Endothelial cell of umbilical vein (primary cell): ENCODE data around the gene ELP4.

ENCODE experiments used
- CTCF ChIP-seq, 2 donors: IDR thresholded peaks; 1 replicate in 1 of 2; 2 replicates in 1 of 2; pipeline ENCODE4 v1.5.1; 2011; ENCODE audit warnings: low read length in 2 of 2, mild to moderate bottlenecking in 2 of 2, moderate library complexity in 2 of 2, control low read depth in 1 of 2, inconsistent platforms in 1 of 2, low read depth in 1 of 2; ENCODE audit not compliant: insufficient read depth in 1 of 2; ENCODE audit errors: extremely low read depth in 1 of 2
- EZH2 ChIP-seq: IDR thresholded peaks from 2 replicates; pipeline ENCODE4 v1.6.1; 2012; ENCODE audit warnings: borderline replicate concordance, low read depth, mild to moderate bottlenecking, moderate library complexity, low read length, inconsistent platforms; ENCODE audit not compliant: severe bottlenecking
- MAX ChIP-seq: IDR thresholded peaks from 2 replicates; pipeline ENCODE4 v1.6.1; 2011; ENCODE audit not compliant: insufficient read depth, insufficient read length
- POLR2A ChIP-seq: IDR thresholded peaks from 2 replicates; pipeline ENCODE4 v1.6.1; 2012; ENCODE audit warnings: low read depth, mild to moderate bottlenecking, control low read depth, low read length

GRCh38 chr11:31808721-31809540 lies 299.4 kb downstream of the ELP4 start:
- TF ChIP-seq CTCF (IDR thresholded peaks at IDR 0.05; ENCODE audit: extremely low read depth in 1 of 2, insufficient read depth in 1 of 2, low read depth in 1 of 2, low read length in 2 of 2) (no peak), POLR2A (no peak), EZH2 (no peak), MAX (no peak)
